Upper lobe of left lung (tissue), 4 donors: Measurements from ENCODE around the gene BRMS1L.

Experiments used
- EP300 ChIP-seq, 4 donors: sonication (generic); formaldehyde crosslinking; IDR thresholded peaks; one replicate each; pipeline ENCODE4 v1.5.1; 2017; ENCODE audit warnings: antibody characterized with exemption in 4 of 4, control low read depth in 2 of 4
- POLR2A ChIP-seq, 4 donors: fragments of 450-650 bp; IDR thresholded peaks; one replicate each; pipeline ENCODE4 v1.5.1; 2016 to 2017; ENCODE audit warnings: antibody characterized with exemption in 4 of 4, mild to moderate bottlenecking in 2 of 4
- POLR2AphosphoS5 ChIP-seq, 2 donors: sonication (generic); formaldehyde crosslinking; IDR thresholded peaks; one replicate each; pipeline ENCODE4 v1.5.1; 2017; ENCODE audit warnings: antibody characterized with exemption in 2 of 2
- TF ChIP-seq, protein P1 (sequence below), 6 experiments: fragments of 450-650 bp in 4 of 6; fragments of 200-600 bp in 2 of 6; sonication (generic) in 2 of 6; IDR thresholded peaks; one replicate each; pipeline ENCODE4 v1.5.1; 2016 to 2019; ENCODE audit warnings: antibody characterized with exemption in 6 of 6

DNA sequence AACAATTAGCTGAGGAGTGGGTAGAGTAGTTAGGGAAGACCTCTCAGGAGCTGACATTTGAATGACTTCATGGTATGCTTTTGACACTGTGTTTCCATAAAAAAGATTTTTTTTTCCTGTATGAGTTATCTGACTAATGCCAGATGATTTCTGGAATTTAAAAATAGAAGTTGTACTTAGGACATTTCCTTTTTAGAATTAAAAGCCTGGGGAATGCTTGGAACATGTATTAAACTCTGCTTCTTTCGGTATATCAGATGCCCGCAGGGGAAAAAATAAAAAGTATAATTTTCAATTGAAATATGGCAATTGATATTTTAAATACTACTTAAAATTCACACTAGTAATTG, 41.1 kb downstream of the BRMS1L start:
- TF ChIP-seq, protein P1, sequence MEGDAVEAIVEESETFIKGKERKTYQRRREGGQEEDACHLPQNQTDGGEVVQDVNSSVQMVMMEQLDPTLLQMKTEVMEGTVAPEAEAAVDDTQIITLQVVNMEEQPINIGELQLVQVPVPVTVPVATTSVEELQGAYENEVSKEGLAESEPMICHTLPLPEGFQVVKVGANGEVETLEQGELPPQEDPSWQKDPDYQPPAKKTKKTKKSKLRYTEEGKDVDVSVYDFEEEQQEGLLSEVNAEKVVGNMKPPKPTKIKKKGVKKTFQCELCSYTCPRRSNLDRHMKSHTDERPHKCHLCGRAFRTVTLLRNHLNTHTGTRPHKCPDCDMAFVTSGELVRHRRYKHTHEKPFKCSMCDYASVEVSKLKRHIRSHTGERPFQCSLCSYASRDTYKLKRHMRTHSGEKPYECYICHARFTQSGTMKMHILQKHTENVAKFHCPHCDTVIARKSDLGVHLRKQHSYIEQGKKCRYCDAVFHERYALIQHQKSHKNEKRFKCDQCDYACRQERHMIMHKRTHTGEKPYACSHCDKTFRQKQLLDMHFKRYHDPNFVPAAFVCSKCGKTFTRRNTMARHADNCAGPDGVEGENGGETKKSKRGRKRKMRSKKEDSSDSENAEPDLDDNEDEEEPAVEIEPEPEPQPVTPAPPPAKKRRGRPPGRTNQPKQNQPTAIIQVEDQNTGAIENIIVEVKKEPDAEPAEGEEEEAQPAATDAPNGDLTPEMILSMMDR (IDR thresholded peaks at IDR 0.05): no peak
- TF ChIP-seq POLR2AphosphoS5 (IDR thresholded peaks at IDR 0.05): no peak
- TF ChIP-seq POLR2A (IDR thresholded peaks at IDR 0.05): no peak
- TF ChIP-seq EP300 (IDR thresholded peaks at IDR 0.05): no peak
